SH-SY5Y (cell line): ENCODE data around the gene SLC6A11.

Source experiments
- GATA2 ChIP-seq: IDR thresholded peaks from 2 replicates; pipeline ENCODE4 v1.6.1; 2011; ENCODE audit warnings: mild to moderate bottlenecking, low read depth, low read length
- GATA3 ChIP-seq: IDR thresholded peaks from 2 replicates; pipeline ENCODE4 v1.6.1; 2011; ENCODE audit warnings: low read depth, mild to moderate bottlenecking, low read length, moderate library complexity

DNA sequence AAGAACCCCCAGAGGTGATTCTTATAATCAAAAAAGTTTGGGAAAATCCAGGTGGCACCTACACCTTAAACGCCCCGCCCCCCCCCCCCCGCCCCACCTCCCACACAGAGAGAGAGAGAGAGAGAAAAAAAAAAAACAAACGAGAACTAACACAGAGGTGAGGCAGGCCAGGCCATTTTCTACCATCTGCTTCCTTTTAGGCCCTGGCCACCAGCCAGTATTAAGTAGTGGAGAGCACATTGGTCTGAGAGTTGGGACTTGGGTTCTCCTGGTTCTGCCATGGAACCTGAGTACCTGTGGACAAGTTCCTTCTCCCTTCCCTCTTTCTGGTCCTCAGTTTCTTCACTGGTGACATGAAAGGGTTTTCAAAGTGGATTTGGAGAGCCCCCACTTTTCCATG lies 60.6 kb downstream of the SLC6A11 start:
- TF ChIP-seq GATA3, result no peak
- no peak for TF ChIP-seq GATA2
